HepG2 (cell line): ENCODE results near the gene HAS3. TPM values are rescaled to one million over a fixed set of nuclear protein-coding genes. Genes with fewer than 3 reads are reported as not detected.

Experiments
- ATRX ChIP-seq: sonication (generic); formaldehyde crosslinking; IDR thresholded peaks from 2 replicates; pipeline ENCODE4 v1.4.0; 2020; ENCODE audit warnings: missing genetic modification reagents, borderline replicate concordance
- DNMT3B ChIP-seq: conservative IDR thresholded peaks from 2 replicates; pipeline ENCODE4 v1.6.1; 2016; ENCODE audit warnings: missing biosample characterization, control low read depth
- EEA1 ChIP-seq: sonication (generic); formaldehyde crosslinking; IDR thresholded peaks from 2 replicates; pipeline ENCODE4 v1.5.1; 2020; ENCODE audit warnings: mild to moderate bottlenecking, missing genetic modification reagents, borderline replicate concordance
- HBP1 ChIP-seq: IDR thresholded peaks from 2 replicates; pipeline ENCODE4 v1.6.1; 2016; ENCODE audit warnings: low read depth, control low read depth
- HDAC1 ChIP-seq: sonication (generic); formaldehyde crosslinking; IDR thresholded peaks from 2 replicates; pipeline ENCODE4 v1.5.1; 2020; ENCODE audit warnings: mild to moderate bottlenecking, missing genetic modification reagents
- POLR2G ChIP-seq: fragments of 200-400 bp; formaldehyde crosslinking; IDR thresholded peaks from 2 replicates; pipeline ENCODE4 v1.6.1; 2018; ENCODE audit warnings: mild to moderate bottlenecking, low read depth, low read length, moderate library complexity
- PTBP1 ChIP-seq: fragments of 200-400 bp; formaldehyde crosslinking; IDR thresholded peaks from 2 replicates; pipeline ENCODE4 v1.6.1; 2018; ENCODE audit warnings: low read length, low read depth; ENCODE audit not compliant: poor library complexity, severe bottlenecking
- TRIM24 ChIP-seq: sonication (generic); formaldehyde crosslinking; IDR thresholded peaks from 2 replicates; pipeline ENCODE4 v1.8.0; 2022; ENCODE audit warnings: mild to moderate bottlenecking, missing genetic modification reagents
- ZNF260 ChIP-seq: sonication (generic); formaldehyde crosslinking; IDR thresholded peaks from 2 replicates; pipeline ENCODE4 v1.4.0; 2020; ENCODE audit warnings: missing genetic modification reagents, low read depth, mild to moderate bottlenecking, borderline replicate concordance
- ZNF576 ChIP-seq: sonication (generic); formaldehyde crosslinking; IDR thresholded peaks from 2 replicates; pipeline ENCODE4 v1.4.0; 2020; ENCODE audit warnings: mild to moderate bottlenecking, missing genetic modification reagents
- ZNF674 ChIP-seq: sonication (generic); formaldehyde crosslinking; IDR thresholded peaks from 2 replicates; pipeline ENCODE4 v1.5.0; 2020; ENCODE audit warnings: low read depth, mild to moderate bottlenecking, missing genetic modification reagents
- ZNF709 ChIP-seq: sonication (generic); formaldehyde crosslinking; IDR thresholded peaks from 2 replicates; pipeline ENCODE4 v1.5.0; 2020; ENCODE audit warnings: mild to moderate bottlenecking, missing genetic modification reagents
- ZNF713 ChIP-seq: sonication (generic); formaldehyde crosslinking; IDR thresholded peaks from 2 replicates; pipeline ENCODE4 v1.4.0; 2020; ENCODE audit warnings: mild to moderate bottlenecking, missing genetic modification reagents
- ZNF761 ChIP-seq: sonication (generic); formaldehyde crosslinking; conservative IDR thresholded peaks from 2 replicates; pipeline ENCODE4 v1.4.0; 2020; ENCODE audit warnings: mild to moderate bottlenecking, missing genetic modification reagents
- ZNF883 ChIP-seq: sonication (generic); formaldehyde crosslinking; IDR thresholded peaks from 2 replicates; pipeline ENCODE4 v1.5.1; 2020; ENCODE audit warnings: mild to moderate bottlenecking, missing genetic modification reagents; ENCODE audit errors: not compliant biosample characterization
- polyA plus RNA-seq, 8 experiments: library from polyadenylated mRNA; depleted of rRNA in 3 of 8; stranded (reverse) in 7 of 8; unstranded in 1 of 8; fragments of >200 nt; fragmentation: Illumina TruSeq in 4 of 8; extraction: Trizol in 4 of 8; gene quantifications; 2 replicates each; pipeline versions ENCODE4 v1.2.1 to v1.2.3, GENCODE V29; 2011 to 2016; ENCODE audit warnings: low read depth in 4 of 8, missing spikeins in 1 of 8, mixed read lengths in 1 of 8; ENCODE audit not compliant: insufficient read depth in 1 of 8
- total RNA-seq, 5 experiments: library from RNA; depleted of rRNA; stranded (reverse); fragments of >200 nt; fragmentation: Illumina TruSeq; extraction: Trizol; gene quantifications; 2 replicates each; pipeline ENCODE4 v1.2.3, GENCODE V29; 2016; ENCODE audit warnings: low read depth in 1 of 5
- TF ChIP-seq, protein P1 (sequence below): sonication (generic); formaldehyde crosslinking; IDR thresholded peaks from 2 replicates; pipeline ENCODE4 v1.5.1; 2020; ENCODE audit warnings: mild to moderate bottlenecking, moderate library complexity, missing genetic modification reagents
- TF ChIP-seq, protein P2 (sequence below): sonication (generic); formaldehyde crosslinking; IDR thresholded peaks from 2 replicates; pipeline ENCODE4 v1.5.1; 2020; ENCODE audit warnings: mild to moderate bottlenecking, missing genetic modification reagents, moderate library complexity
- TF ChIP-seq, protein P3 (sequence below): IDR thresholded peaks from 2 replicates; pipeline ENCODE4 v1.6.1; 2016; ENCODE audit warnings: missing genetic modification reagents, missing compliant biosample characterization

The HAS3 gene
- total and polyA plus RNA-seq, 2 of the 13 experiments (the other 11 are each of a cell fraction or from before 2014, with no cell fraction given): 0.04 to 0.30 TPM

- TF ChIP-seq, protein P1, sequence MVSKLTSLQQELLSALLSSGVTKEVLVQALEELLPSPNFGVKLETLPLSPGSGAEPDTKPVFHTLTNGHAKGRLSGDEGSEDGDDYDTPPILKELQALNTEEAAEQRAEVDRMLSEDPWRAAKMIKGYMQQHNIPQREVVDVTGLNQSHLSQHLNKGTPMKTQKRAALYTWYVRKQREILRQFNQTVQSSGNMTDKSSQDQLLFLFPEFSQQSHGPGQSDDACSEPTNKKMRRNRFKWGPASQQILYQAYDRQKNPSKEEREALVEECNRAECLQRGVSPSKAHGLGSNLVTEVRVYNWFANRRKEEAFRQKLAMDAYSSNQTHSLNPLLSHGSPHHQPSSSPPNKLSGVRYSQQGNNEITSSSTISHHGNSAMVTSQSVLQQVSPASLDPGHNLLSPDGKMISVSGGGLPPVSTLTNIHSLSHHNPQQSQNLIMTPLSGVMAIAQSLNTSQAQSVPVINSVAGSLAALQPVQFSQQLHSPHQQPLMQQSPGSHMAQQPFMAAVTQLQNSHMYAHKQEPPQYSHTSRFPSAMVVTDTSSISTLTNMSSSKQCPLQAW (CRISPR knock-in tag): peak; percentile 33; the same call in 1 of the 2 replicates
- TF ChIP-seq ATRX (CRISPR knock-in tag): no peak
- 0 out of 2 replicates have a peak, but pooled peaks have one; percentile 71 for TF ChIP-seq EEA1
- no peak for TF ChIP-seq DNMT3B
- TF ChIP-seq PTBP1: peak; percentile 15
- peak; percentile 38; the same call in 1 of the 2 replicates for TF ChIP-seq ZNF713 (CRISPR knock-in tag)
- no peak for TF ChIP-seq ZNF883 (CRISPR knock-in tag)
- TF ChIP-seq, protein P2, sequence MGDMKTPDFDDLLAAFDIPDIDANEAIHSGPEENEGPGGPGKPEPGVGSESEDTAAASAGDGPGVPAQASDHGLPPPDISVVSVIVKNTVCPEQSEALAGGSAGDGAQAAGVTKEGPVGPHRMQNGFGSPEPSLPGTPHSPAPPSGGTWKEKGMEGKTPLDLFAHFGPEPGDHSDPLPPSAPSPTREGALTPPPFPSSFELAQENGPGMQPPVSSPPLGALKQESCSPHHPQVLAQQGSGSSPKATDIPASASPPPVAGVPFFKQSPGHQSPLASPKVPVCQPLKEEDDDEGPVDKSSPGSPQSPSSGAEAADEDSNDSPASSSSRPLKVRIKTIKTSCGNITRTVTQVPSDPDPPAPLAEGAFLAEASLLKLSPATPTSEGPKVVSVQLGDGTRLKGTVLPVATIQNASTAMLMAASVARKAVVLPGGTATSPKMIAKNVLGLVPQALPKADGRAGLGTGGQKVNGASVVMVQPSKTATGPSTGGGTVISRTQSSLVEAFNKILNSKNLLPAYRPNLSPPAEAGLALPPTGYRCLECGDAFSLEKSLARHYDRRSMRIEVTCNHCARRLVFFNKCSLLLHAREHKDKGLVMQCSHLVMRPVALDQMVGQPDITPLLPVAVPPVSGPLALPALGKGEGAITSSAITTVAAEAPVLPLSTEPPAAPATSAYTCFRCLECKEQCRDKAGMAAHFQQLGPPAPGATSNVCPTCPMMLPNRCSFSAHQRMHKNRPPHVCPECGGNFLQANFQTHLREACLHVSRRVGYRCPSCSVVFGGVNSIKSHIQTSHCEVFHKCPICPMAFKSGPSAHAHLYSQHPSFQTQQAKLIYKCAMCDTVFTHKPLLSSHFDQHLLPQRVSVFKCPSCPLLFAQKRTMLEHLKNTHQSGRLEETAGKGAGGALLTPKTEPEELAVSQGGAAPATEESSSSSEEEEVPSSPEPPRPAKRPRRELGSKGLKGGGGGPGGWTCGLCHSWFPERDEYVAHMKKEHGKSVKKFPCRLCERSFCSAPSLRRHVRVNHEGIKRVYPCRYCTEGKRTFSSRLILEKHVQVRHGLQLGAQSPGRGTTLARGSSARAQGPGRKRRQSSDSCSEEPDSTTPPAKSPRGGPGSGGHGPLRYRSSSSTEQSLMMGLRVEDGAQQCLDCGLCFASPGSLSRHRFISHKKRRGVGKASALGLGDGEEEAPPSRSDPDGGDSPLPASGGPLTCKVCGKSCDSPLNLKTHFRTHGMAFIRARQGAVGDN (CRISPR knock-in tag): peak; percentile 65
- no peak for TF ChIP-seq TRIM24 (CRISPR knock-in tag)
- TF ChIP-seq, protein P3, sequence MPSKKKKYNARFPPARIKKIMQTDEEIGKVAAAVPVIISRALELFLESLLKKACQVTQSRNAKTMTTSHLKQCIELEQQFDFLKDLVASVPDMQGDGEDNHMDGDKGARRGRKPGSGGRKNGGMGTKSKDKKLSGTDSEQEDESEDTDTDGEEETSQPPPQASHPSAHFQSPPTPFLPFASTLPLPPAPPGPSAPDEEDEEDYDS (CRISPR knock-in tag): no peak
- TF ChIP-seq ZNF674: no peak
- TF ChIP-seq ZNF576 (CRISPR knock-in tag): no peak
- 0 out of 2 replicates have a peak, but pooled peaks have one; percentile 11 for TF ChIP-seq ZNF709
- TF ChIP-seq HDAC1 (CRISPR knock-in tag): 0 out of 2 replicates have a peak, but pooled peaks have one; percentile 23
- no peak for TF ChIP-seq ZNF260 (CRISPR knock-in tag)
- TF ChIP-seq POLR2G: peak; percentile 67; the same call in 1 of the 2 replicates
- no peak for TF ChIP-seq ZNF761 (CRISPR knock-in tag)
- TF ChIP-seq HBP1 (CRISPR knock-in tag): no peak
Observed at GRCh38 chr16:69131839-69132423, 26.5 kb downstream of the HAS3 start (continued).
